Measurements from ENCODE around the gene BMF. TPM values are rescaled to one million over a fixed set of nuclear protein-coding genes. Genes with fewer than 3 reads are reported as not detected.
"Not testable (repeated sequence)": the region's sequence is repeated elsewhere in the genome, so short reads cannot be mapped to it uniquely, and the experiment has no call there.

BMF gene
- total RNA-seq, 2 donors from 2014 or later = 13.1 to 32.5 TPM

DNA sequence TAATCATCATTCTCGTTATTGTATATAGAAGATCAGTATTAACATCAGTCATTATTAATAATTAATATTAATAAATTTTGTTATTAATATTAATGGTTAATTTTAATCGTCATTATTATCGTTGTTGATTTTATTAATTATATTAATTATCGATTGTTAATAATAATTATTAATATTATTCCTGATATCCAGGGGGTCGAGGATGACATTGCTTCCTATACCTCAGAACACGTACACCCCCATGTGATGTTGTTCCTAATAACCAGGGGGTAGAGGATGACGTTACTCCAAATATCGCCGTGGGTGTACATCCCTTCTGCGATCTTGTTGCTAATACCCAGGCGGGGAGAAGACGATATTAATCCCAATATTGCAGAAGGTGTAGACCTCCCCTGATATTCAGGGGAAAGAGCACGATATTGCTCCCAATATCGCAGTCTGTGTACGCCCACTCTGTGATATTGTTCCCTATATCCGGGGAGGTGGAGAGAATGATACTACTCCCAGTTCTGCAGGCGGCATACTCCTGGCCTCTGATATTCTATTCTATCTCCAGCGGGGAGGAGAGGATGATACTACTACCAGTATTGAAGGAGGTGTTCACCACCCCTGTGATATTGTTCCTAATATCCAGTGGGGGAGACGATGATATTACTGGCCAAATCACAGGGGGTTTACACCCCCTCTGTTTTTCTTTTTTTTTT, 22.3 kb upstream of the BMF start:
- no peaks in the 10 kb centered on the region for H3K27me3 ChIP-seq (replicated peaks; ENCODE audit: insufficient read depth)
- H3K9me3 ChIP-seq = no peaks in the 10 kb centered on the region
- H3K27ac ChIP-seq = no peak overlapping the region
- ATAC-seq (ENCODE audit: insufficient number of reproducible peaks, low FRiP score, low read depth) = no peak
- no peaks in the 10 kb centered on the region for H3K36me3 ChIP-seq
- no peak overlapping the region for H3K4me3 ChIP-seq
- DNase-seq (ENCODE audit: low spot score) = no peak
- H3K4me1 ChIP-seq (ENCODE audit: control insufficient read depth in 1 of 2, low read depth in 2 of 2) = no peaks in the 10 kb centered on the region
- TF ChIP-seq, protein P1, sequence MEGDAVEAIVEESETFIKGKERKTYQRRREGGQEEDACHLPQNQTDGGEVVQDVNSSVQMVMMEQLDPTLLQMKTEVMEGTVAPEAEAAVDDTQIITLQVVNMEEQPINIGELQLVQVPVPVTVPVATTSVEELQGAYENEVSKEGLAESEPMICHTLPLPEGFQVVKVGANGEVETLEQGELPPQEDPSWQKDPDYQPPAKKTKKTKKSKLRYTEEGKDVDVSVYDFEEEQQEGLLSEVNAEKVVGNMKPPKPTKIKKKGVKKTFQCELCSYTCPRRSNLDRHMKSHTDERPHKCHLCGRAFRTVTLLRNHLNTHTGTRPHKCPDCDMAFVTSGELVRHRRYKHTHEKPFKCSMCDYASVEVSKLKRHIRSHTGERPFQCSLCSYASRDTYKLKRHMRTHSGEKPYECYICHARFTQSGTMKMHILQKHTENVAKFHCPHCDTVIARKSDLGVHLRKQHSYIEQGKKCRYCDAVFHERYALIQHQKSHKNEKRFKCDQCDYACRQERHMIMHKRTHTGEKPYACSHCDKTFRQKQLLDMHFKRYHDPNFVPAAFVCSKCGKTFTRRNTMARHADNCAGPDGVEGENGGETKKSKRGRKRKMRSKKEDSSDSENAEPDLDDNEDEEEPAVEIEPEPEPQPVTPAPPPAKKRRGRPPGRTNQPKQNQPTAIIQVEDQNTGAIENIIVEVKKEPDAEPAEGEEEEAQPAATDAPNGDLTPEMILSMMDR (IDR thresholded peaks at IDR 0.05) = no peak

DNA sequence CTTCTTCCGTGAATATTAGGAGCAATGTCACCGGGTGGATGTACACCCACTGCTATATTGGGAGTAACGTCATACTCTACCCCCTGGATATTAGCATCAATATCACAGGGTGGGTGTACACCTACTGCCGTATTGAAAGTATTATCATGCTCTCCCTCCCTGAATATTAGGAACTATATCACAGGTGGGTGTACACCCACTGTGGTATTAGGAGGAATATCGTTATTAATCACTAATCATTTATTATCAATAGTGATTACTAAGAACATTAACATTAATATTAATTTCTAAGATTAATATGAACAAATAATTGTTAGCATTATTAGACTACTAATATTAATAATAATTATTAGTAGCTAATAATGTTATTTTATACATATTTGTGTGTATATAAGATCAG, 21.4 kb upstream of the BMF start:
- ATAC-seq (ENCODE audit: insufficient number of reproducible peaks, low FRiP score, low read depth) (no peak), DNase-seq (ENCODE audit: low spot score) (no peak)
- TF ChIP-seq, protein P1 (IDR thresholded peaks at IDR 0.05) = no peak
- no peaks in the 10 kb centered on the region for H3K4me1 ChIP-seq (ENCODE audit: control insufficient read depth in 1 of 2, low read depth in 2 of 2)
- no peak overlapping the region for H3K4me3 ChIP-seq
- H3K36me3 ChIP-seq = no peaks in the 10 kb centered on the region
- H3K27me3 ChIP-seq (replicated peaks; ENCODE audit: insufficient read depth) = no peaks in the 10 kb centered on the region
- H3K9me3 ChIP-seq = no peaks in the 10 kb centered on the region
- no peak overlapping the region for H3K27ac ChIP-seq

DNA sequence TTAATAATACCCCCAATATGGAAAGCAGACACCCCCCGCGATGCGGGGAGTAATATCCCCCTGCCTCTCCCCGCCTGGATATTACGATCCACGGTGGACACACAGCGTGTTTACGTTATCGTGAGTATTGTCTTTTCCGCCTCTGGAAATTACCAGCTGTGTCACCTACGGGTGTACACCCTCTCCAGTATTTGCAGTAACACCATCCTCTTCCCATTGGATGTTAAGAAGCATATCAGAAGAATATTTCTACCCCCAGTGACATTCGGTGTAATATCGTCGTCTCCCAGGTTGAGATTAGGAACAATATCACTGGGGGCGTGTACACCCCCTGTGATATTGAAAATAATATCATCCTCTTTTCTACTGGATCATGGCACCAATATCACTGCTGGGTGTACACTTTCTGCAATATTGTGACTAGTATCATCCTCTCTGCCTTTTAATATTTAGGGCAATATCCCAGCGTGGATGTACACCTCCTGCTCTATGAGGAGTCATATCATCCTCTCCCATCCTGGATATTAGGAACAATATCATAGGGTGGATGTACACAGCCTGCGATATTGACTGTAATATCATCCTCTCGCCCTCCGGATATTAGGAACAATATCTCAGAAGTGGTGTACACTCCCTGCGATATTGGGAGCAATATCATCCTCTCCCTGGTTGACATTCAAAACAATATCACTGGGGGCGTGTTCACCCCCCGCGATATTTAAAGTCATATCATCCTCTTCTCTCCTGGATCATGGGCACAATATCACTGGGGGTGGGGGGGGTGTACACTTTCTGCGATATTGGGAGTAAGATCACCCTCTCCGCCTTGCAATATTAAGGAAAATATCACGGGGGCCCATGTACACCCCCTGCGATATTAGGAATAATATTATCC, 20.3 kb upstream of the BMF start:
- no peak overlapping the region for H3K27ac ChIP-seq
- no peaks in the 10 kb centered on the region for H3K27me3 ChIP-seq (replicated peaks; ENCODE audit: insufficient read depth)
- no peaks in the 10 kb centered on the region for H3K4me1 ChIP-seq (ENCODE audit: control insufficient read depth in 1 of 2, low read depth in 2 of 2)
- TF ChIP-seq, protein P1 (IDR thresholded peaks at IDR 0.05) = no peak
- no peaks in the 10 kb centered on the region for H3K9me3 ChIP-seq
- no peaks in the 10 kb centered on the region for H3K36me3 ChIP-seq
- DNase-seq (ENCODE audit: low spot score) (no peak), ATAC-seq (ENCODE audit: insufficient number of reproducible peaks, low FRiP score, low read depth) (no peak)
- no peak overlapping the region for H3K4me3 ChIP-seq

- TF ChIP-seq, protein P1 (IDR thresholded peaks at IDR 0.05) = no peak
- no peak for DNase-seq (ENCODE audit: low spot score)
- ATAC-seq (ENCODE audit: insufficient number of reproducible peaks, low FRiP score, low read depth) = no peak
- Histone ChIP-seq H3K36me3 (no peaks in the 10 kb centered on the region), H3K9me3 (no peaks in the 10 kb centered on the region), H3K27ac (no peak overlapping the region), H3K4me3 (no peak overlapping the region), H3K4me1 (ENCODE audit: control insufficient read depth in 1 of 2, low read depth in 2 of 2) (no peaks in the 10 kb centered on the region), H3K27me3 (replicated peaks; ENCODE audit: insufficient read depth) (no peaks in the 10 kb centered on the region)
Observed at GRCh38 chr15:40125950-40126349, 17.3 kb upstream of the BMF start.

GRCh38 chr15:40124807-40125285, 16.2 kb upstream of the BMF start:
- not testable (repeated sequence) for H3K27ac ChIP-seq; H3K36me3 ChIP-seq; DNase-seq (ENCODE audit: low spot score); ATAC-seq (ENCODE audit: insufficient number of reproducible peaks, low FRiP score, low read depth); H3K27me3 ChIP-seq (replicated peaks; ENCODE audit: insufficient read depth); H3K9me3 ChIP-seq; H3K4me1 ChIP-seq (ENCODE audit: control insufficient read depth in 1 of 2, low read depth in 2 of 2); H3K4me3 ChIP-seq

- not testable (repeated sequence) for ATAC-seq (ENCODE audit: insufficient number of reproducible peaks, low FRiP score, low read depth); H3K4me1 ChIP-seq (ENCODE audit: control insufficient read depth in 1 of 2, low read depth in 2 of 2); H3K9me3 ChIP-seq; DNase-seq (ENCODE audit: low spot score); H3K27me3 ChIP-seq (replicated peaks; ENCODE audit: insufficient read depth); H3K4me3 ChIP-seq; H3K36me3 ChIP-seq; H3K27ac ChIP-seq
Observed at GRCh38 chr15:40124333-40124732, 15.7 kb upstream of the BMF start.

DNA sequence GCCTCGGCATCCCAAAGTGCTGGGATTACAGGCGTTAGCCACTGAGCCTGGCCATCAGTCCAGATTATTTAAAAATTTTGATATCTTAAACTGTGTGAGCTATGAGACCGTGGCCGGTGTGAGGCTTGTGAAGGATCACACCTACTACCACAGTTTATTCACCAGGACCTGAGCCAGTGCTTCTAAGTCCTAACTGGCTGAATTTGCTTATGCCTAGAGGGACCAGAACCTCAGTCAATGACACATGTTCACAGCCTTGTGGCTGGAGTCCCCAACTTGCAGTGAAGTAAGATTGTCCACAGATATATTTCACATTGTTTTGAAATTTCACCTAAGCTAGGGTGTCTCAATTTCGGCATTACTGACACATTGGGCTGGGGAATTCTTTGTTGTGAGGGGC, 15.2 kb upstream of the BMF start:
- not testable (repeated sequence) for H3K36me3 ChIP-seq; ATAC-seq (ENCODE audit: insufficient number of reproducible peaks, low FRiP score, low read depth); DNase-seq (ENCODE audit: low spot score); H3K4me3 ChIP-seq; H3K27ac ChIP-seq; H3K27me3 ChIP-seq (replicated peaks; ENCODE audit: insufficient read depth); H3K4me1 ChIP-seq (ENCODE audit: control insufficient read depth in 1 of 2, low read depth in 2 of 2); H3K9me3 ChIP-seq

GRCh38 chr15:40122989-40123388, 14.3 kb upstream of the BMF start:
- not testable (repeated sequence) for H3K9me3 ChIP-seq; ATAC-seq (ENCODE audit: insufficient number of reproducible peaks, low FRiP score, low read depth); H3K27me3 ChIP-seq (replicated peaks; ENCODE audit: insufficient read depth); DNase-seq (ENCODE audit: low spot score); H3K4me1 ChIP-seq (ENCODE audit: control insufficient read depth in 1 of 2, low read depth in 2 of 2); H3K4me3 ChIP-seq; H3K36me3 ChIP-seq; H3K27ac ChIP-seq

All from thoracic aorta (tissue), 2 donors.